ENCODE measurements around the gene VKORC1.

Gene VKORC1

DNA sequence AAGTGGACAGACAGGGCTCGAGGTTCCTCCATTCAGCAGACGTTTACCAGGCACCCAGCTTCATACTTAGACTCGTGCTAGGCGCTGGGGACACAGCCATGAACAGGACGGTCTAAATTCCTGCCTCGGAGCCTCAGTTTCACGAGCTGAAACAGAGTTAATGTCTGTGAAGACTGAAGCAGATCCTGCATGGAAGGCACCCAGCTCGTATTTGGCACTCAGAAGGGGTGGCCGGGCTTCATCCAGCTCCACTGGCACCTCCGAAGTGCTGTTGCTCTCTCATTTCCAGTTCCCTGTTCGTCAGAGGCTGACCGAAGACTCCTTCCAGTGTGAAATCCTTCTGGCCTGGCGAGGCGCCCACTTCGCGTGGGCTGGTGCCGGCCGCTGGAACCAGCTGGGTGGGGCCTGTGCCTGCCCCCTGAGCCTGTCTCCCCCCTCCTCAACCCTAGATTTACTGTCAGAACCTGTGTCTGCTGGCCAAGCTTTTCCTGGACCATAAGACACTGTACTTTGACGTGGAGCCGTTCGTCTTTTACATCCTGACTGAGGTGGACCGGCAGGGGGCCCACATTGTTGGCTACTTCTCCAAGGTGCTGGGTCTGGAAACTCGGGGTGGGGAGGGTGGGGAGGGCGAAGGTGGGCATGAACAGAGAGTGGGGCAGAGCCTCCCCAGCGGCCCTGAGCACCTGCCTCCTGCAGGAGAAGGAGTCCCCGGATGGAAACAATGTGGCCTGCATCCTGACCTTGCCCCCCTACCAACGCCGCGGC is 35.2 kb upstream of the VKORC1 start:
- no peak for DNase-seq

DNA sequence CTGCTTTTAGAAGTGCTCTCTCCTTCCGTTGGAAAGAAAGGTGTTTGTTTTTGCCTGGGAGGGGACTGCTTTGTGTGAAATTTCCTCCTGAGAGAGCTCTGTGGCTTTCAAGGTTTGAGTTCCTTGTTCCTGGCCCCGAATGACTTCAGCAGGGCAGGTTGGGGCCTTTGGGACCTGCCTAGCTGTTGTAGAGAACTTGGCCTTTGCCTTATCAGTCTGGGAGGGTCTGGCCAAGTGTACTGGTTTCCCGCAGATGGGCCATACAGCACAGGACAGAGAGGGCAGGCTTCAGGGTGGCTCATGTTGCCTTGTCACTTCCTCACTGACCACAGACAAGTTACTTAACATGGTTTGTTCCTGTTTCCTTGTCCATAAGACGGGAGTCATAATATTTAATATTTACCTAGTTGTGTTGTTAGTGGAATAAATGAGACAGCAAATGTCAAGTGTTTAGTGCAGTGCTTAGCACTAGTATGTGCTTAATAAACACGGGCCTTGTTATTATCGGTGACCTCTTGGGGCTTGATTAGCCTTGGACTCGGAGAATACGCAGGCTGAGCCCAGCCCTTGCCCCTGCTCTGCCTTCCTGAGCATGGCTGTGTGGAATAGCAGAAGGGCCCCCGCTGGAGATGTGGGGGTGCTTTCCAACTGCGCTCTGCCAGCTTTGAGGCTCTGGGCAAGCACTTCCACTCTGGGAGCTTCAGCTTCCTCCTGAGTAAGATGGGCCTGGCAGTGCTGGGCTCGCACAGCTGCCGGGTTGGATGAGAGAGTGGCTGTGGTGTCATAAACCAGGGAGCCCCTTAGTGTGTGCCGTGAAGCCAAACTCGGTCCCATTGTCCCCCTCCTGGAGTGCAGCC is 34.3 kb upstream of the VKORC1 start:
- DNase-seq, result no peak

DNA sequence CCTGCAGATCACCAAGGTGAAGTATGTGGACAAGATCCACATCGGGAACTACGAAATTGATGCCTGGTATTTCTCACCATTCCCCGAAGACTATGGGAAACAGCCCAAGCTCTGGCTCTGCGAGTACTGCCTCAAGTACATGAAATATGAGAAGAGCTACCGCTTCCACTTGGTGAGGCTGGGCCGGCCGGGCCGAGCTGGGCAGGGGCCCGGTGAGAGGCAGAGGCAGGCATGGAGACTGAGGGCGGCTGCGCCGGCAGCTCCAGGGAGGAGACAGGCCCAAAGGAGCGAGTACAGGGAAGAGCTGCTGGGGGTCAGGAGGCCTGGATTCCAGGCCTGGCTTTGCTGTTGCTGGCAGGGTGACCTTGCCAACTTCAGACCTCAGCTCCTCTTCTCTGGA is 32.6 kb upstream of the VKORC1 start:
- no peak for DNase-seq

DNA sequence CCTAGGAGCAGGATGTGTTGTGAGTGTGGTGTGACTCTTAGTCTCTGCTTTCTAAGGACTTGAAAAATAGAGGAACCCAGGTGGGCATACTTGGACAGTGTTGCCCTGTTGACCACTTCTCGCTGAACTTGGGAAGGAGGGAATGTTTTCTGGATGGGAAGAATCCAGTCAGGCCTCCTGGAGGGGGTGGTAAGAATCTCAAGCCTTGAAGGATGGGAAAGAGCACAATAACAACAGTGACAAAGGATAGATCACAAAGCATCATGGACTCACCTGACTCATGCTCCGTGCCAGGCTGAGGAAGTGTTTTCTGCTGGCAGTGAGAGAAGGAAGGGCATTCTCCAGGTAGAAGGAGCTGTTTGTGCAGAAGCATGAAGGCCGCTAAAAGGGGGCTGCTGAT is 31.2 kb upstream of the VKORC1 start:
- no peak for DNase-seq

DNA sequence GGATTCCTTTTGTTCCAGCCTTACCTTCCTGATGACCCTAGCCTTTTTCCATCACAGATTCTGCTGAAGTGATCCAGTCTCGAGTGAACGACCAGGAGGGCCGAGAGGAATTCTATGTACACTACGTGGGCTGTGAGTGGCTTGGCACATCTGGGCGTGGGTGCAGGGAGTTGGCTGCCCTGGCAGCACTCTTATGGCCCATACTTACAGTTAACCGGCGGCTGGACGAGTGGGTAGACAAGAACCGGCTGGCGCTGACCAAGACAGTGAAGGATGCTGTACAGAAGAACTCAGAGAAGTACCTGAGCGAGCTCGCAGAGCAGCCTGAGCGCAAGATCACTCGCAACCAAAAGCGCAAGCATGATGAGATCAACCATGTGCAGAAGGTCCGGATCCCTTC is 25.5 kb upstream of the VKORC1 start:
- no peak for DNase-seq

DNA sequence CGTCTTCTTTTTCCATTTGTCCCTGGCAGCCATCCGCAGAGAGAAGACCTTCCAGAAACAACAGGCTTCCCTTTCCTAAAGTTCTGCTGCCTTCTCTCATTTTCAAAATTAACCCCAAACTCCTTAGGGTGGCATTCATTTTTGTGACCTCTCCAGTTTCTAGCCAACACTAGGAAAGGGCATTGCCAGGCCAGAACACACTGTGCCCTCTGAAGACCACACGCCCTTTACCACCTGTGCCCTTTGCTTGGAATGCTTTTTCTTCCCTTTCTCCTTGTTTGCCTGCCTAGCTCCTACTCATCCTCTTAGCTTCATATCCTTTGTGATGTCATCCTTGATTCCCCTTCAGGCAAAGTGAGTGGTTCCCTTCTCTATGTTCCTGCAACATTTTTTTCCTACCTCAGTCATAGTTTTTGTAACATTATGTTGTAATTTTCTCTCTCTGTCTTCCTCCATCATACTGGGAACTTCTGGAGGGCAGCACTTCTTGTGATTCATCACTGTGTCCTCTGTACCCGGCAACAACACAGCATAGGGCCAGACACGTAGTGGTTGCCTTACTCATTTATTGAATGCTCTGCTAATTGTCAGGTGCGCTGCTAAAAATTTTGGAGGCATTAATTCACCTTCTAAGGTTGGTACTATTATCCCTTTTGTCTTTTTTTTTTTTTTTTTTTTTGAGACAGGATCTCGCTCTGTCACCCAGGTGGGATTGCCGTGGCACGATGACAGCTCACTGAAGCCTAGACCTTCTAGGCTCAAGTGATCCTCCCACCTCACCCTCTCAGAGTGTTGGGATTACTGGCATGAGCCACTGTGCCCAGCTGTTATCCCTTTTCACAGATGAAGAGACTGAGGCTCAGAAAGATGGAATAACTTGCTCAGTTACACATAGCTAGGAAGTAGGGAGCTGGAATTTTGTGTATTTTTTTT is 23.9 kb upstream of the VKORC1 start:
- no peak for DNase-seq

DNA sequence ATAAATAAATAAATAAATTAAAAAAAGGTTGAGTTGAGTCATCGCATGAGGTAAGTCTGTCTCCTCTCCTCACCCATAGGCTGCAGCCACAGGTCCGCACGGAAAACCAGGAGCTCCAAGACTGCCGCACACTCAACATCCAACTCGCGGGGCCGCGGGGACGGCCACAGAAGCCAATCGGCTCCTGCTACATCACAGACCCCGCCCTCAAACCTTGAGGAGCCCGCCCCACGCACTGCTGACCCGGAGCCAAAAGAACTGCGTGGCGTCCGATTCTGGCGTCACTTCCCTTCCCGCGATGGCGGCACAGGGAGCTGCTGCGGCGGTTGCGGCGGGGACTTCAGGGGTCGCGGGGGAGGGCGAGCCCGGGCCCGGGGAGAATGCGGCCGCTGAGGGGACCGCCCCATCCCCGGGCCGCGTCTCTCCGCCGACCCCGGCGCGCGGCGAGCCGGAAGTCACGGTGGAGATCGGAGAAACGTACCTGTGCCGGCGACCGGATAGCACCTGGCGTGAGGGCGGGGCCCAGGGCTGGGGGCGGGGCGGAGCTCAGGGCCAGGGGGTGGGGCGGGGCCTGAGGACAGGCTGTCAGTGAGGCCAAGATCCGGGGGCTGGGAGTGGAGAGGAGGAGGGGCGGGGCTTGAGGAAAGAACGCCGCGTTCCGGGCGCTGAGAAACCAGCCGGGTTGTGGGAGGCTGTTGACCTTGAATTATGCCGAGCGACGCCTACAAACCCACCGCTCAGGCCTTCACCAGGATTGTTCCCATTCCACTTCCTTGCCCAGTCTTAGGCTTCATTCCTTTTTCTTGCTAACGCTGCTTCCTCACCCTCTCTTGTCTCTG is 23.0 kb upstream of the VKORC1 start, which contains the start of gene KAT8:
TSS of gene KAT8 (plus strand) at position 281 of the 839 bp plus-strand sequence. CDS start at position 299, 18 bp downstream.
- peak; percentile 98 for DNase-seq

DNA sequence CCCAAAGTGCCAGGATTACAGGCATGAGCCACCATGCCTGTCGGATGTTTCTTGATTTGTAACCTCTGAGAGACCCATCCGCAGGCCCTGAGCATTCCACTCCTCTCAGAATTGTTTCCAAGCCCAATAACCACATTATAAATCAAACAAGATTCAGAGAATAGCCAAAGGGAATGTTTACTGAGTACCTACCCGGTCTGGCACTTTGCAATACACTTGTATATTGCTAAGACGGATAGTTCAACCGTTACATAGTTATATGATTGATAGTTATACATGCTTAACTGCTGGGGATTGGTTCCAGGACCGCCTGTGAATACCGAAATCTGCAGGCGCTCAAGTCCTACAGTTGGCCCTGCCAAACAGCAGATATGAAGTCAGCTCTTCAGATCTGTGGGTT is 19.9 kb upstream of the VKORC1 start:
- DNase-seq, result no peak

DNA sequence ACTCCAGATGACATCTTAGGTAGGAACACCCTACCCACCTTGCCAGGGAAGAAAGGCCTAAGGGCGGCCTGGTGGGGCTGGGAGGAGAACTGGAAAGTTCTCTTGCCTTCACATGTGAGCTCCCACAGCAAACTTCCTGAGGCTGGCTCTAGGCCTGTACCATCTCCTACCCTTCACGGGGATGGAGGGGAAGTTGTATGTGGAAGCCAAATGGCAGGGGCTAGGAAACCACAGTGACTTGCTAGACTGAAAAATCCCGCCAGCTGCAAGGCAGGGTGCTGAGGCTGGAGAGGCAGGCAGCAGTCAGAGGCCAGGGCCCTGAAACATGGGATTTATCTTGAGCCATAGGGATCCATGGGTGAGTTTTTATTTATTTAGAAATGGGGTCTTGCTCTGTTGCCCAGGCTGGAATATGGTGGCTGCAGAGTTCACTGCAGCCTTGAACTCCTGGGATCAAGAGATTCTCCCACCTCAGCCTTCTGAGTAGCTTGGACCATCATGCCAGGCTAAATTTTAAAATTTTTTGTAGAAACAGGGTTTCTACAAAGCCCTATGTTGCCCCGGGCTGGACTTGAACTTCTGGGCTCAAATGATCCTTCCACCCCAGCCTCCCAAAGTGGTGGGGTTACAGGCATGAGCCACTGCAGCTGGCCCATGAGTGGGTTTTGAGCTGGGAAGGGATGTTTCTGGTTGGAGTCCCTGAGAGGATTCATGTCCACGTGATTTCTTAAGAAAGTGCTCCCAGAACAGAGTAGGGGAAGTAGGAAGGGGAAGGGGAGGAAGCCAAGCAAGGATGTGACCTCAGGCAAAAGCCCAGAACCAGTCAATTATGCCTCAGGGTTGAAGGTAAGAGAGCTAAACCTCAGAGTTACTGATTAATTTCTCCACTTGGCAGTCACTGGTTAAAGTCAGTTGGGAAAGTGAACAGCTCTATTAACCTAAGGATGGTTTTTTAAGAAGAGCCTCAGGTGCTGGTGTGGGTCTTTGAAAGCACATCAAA is 18.8 kb upstream of the VKORC1 start:
- DNase-seq, result no peak

DNA sequence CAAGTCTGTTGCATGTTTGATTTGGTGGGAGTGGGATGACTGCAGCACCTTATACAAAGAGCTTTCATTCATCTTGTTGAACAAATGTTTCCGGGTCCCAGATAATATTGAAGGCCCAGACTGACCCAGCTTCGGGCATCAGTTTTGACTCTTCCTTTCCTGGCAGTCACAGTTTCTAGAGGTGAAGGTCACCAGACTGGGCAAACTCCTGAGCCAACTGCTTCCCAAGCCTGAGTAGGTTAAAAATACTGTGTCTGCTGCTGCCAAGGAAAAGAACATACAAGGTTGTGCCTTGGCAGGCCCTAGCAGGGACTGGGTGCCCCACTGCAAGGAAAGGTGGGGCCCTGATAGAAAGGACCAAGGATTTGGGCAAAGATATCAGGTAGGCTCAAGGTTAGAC is 18.1 kb upstream of the VKORC1 start:
- no peak for DNase-seq

DNA sequence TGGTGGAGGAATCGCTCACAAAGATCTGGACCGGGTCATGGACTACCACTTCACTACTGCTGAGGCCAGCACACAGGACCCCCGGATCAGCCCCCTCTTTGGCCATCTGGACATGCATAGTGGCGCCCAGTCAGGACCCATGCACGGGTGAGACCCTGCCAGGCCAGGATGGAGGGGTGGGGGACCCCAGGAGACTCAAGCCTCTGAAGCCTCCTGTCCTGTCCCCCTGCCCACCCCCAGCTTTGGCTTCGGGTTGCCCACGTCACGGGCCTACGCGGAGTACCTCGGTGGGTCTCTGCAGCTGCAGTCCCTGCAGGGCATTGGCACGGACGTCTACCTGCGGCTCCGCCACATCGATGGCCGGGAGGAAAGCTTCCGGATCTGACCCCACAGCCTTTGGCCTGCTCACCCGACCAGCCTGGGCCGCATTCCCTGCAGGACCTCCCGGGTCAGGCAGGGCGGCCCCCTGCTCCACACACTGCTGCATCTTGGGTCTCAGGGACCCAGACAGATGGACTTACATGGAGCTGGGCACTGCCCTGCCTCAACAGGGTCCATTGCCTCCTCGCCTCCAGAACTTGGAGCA is 17.4 kb upstream of the VKORC1 start:
- no peak for DNase-seq

DNA sequence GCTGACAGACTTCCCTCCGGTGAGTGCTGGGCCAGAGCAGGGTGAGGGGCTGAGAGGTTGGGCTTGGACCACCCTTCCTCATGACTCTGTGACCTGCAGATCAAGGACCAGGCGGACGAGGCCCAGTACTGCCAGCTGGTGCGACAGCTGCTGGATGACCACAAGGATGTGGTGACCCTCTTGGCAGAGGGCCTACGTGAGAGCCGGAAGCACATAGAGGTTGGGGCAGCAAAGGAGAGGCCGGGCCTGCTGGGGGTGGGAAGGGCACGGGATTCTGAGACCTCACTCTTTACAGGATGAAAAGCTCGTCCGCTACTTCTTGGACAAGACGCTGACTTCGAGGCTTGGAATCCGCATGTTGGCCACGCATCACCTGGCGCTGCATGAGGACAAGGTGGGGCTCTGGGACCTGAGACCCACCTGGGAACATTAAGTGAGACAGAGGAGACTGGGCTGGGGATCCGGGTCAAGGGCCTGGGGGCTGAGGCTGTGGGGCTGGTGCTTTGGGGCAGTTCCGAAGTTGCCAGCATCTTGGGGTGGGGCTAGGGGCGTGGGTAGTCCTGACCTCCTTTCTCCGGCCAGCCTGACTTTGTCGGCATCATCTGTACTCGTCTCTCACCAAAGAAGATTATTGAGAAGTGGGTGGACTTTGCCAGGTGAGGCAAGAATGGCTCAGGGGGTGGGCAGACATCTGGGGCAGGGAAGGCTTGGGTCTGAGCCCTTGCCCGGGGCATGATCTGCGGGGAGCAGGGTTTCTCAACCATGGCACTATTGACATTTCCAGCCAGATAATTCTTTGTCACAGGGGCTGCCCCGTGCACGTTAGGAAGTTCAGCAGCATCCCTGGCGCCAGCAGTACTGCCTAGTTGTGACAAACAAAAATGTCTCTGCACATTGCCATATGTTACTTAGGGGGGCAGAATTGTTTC is 15.8 kb upstream of the VKORC1 start:
- no peak for DNase-seq

DNA sequence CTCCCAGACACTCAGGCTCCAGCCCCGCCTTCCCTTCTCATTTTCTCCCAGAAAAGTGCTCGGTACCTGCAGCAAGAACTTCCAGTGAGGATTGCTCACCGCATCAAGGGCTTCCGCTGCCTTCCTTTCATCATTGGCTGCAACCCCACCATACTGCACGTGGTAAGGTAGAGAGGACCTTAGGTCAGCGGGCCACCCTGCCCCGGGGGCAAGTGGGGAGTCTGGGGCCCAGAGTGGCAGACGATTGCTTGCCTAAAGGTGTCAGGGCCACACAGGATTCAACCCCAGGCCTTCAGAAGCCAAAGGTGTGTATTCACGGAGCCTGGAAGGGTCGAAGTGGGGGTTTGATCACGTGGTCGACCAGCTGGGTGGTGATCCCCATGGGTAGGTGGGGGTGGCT is 15.0 kb upstream of the VKORC1 start:
- no peak for DNase-seq

DNA sequence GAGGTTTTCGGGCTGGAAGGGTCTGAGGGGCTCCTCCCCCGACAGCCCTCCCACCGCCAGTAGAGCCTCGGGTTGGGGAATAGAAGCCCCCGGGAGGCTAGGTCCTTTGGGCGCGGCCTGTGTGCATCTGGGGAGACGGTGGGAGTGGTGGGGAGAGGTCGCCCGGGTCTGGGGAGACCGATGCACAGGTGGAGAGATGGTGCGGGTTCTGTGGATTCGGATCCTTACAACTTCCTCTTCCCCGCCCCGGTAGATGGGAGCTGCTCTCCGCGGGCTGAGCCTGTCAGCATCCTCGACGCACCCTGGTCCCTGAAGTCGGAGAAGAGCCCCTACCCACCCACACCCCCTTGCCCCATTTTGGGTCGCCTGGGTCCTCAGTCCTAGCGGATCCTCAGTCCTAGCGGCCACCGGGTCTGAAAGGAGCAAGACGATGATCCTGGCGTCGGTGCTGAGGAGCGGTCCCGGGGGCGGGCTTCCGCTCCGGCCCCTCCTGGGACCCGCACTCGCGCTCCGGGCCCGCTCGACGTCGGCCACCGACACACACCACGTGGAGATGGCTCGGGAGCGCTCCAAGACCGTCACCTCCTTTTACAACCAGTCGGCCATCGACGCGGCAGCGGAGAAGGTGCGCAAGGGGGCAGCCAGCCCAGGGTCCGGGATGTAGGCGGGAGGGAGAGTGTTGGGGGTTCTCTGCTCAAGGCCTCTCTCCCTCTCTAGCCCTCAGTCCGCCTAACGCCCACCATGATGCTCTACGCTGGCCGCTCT is 14.4 kb upstream of the VKORC1 start:
- no peak for DNase-seq

DNA sequence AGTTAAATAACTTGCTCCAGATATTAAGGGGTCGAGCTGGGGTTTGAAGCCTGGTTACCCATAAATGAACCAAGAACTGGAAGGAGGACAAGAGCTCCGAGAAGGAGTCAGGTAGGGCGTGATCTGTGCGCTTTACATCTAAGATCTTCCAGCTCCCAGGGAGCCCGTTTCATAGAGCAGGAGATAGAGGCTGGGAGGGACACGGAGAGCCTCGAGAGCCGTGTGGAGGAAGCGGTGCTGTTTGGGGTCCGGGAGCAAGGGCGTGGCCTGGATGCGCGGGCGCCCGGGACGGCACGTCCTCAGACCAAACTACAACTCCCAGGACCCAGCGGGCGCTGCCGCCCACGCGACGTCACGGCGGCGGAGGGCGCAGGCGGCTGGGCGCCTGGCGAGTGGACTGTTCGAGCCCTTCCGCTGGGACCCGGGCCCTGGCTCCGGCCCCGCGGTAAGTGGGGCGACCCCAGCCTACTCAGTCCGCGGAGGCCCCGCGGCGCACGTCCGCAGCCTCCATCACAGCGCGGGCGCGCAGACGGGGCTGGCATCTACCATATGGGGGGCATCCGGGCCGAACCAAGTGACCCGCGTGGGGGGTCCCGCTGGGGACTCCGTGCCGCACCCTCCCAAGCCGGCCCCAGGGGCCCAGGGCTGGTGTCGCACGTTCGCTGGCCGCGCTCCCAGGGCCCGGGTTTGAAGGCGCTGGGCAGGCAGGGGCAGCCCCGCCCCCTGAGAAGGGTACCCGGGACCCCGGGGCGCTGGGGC is 13.6 kb upstream of the VKORC1 start, which contains the start of gene BCKDK:
TSS of gene BCKDK (plus strand) at position 352 of the 759 bp plus-strand sequence. CDS start 838 bp downstream, outside the sequence.
- DNase-seq, result peak; percentile 77

DNA sequence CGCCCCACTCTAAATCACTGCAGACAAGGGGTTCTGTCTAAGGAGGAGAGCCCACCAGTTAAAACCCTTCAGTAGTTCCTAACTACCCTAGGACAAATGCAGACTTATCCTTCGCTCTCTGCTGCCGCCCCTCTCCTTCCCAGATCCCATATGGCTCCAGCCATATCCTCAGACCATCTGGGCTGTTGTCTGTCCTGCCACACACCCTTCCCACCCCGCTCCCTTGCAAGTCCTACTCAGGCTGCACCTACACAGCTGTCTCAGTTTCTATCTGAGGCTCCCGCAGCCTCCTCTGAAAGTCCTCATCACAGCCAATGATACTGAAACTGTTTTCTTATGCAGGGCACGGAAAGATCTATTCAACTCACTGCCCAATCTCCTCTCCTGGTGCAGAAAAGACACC is 12.9 kb upstream of the VKORC1 start:
- DNase-seq, result no peak
